GM19324 (cell line): ENCODE data around the gene TOP2B.

ENCODE experiments used
- ATAC-seq: cut with Tn5 transposase; IDR thresholded peaks from one replicate; pipeline ENCODE4 v1.9.1; 2021; ENCODE audit warnings: mild to moderate bottlenecking, moderate library complexity; ENCODE audit not compliant: unreplicated experiment, low FRiP score

Gene TOP2B

DNA sequence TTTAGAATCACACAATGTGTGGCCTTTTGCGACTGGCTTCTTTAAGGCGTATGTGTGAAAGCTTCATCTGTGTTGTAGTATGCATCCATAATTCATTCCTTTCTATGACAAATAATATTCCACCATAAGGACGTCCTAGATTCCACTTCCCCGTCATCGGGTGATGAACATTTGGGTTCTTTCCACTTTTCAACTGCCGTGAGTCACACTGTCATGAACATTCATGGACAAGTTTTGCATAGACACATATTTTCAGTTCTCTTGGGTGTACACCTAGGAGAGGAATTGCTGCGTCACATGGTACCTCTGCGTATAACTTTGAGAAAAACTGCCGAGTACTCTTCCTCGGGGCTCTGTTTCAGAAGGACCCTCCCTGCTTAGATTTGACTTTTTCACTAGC, 97.3 kb downstream of the TOP2B start:
- no peak for ATAC-seq

DNA sequence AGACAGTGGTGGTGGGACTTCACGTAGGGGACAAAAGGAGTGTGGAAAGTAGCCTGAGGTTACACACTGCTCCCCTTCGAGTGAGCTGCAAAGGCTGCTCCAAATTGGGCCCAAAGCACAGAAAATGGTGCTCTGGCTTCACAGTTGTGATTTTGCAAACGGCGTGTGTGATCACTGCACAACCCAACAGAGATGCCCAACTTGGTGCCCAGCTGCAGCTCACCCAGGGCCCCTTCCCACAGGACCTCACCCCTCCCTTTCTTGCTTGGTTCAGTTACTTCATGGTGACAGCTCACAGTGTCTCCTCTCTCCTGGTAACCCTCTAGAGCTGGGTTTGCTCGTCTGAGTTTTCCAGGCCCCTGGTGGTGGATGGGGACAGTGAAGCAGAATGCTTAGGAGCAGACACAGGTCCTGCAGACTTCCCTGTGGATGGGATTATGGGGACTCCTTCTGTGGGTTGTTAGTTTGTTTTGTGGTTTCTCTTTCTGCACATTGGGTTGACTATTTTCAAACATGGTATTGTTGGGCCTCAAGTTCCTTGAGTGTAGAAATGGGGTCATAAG, 98.3 kb downstream of the TOP2B start:
- no peak for ATAC-seq

DNA sequence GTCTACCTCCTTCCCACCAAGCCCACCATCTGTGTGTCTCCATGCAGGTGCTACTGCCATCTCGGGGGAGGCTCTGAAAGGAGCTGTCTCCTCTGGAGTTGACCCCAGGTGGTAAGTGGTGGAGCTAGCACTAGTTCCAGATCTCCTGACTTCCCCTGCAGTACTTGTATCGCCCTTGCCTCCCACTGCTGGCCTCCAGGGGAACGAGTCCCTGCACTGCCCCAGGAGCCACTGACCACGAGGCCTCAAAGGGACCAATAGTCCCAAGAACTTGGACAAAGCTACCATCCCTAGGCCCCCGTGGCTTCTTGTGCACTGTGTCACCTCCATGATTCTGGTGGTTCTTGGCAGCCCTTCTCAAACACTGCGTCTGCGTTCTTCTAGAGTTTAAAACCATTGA, 98.9 kb downstream of the TOP2B start:
- no peak for ATAC-seq

DNA sequence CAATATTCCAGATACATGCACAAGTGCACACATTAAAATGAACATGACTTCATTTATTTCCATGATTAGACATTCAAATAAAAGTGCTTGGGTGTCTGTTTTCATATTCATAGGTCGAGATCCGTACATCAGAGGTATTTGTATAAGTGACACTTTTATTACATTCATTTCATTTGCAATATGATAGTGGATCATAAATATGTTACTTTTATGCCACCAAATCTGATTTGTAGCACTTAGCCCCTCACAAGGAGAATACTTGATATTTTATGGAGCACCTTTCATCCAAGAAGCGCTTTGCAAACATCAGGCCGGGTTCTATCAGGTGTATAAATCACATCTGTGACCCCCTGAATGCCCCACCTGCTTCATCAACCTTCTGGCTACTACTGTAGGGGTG, 100.6 kb downstream of the TOP2B start:
- no peak for ATAC-seq

DNA sequence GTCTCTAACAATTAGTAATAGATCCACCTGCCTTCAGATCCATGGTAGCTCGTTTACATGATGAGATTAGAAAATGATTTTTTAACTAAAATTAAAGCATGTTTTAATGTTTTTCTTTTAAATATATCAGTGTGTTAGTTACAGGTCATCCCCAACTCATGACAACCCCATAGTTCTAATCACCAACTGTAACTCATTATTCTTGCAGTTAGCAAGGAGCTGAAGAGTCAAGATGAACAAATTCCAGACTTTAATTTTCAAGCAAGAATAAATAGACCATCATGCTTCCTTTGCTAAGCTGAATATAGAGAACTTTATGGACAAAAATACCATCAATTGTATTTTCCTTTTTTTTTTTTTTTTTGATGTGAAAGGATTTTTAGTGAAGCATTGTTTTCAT, 101.1 kb downstream of the TOP2B start:
- ATAC-seq, result no peak

DNA sequence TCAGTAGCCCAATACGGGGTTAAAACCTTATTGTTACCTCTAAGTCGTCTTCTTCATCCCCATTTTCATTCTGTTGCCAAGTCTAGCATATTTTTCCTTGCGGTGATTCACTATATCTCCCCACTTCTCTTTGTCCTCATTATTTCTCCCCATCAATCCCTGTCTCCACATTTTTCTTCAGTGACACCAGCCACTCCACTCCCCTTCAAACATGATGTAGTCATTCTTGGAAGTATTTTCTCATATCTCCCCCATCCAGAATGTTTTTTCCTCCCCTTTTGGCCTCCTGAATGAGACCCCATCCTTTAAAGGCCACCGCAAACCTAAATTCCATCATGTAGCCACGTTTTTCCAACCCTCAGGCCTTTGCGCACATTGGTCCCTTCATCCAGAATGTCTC, 105.9 kb downstream of the TOP2B start:
- ATAC-seq, result no peak

DNA sequence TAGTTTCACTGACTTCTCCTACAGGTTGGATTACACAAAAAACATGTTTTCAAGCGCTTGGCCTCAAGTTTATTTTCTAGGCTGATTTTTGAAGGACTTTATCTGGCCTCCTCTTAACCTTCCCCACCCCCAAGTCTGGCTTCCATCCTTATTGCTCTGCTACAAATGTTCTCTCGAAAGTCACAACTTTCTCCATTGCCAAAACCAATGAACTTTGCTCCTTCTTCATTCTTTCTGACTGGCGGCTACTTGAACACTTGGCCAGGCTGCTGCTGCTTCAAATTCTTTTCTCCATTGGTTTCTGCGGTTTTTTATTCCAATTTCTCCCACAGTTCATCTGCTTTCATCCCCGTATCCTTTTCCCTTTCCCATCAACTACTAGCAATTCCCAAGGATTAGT, 106.6 kb downstream of the TOP2B start:
- ATAC-seq, result no peak

DNA sequence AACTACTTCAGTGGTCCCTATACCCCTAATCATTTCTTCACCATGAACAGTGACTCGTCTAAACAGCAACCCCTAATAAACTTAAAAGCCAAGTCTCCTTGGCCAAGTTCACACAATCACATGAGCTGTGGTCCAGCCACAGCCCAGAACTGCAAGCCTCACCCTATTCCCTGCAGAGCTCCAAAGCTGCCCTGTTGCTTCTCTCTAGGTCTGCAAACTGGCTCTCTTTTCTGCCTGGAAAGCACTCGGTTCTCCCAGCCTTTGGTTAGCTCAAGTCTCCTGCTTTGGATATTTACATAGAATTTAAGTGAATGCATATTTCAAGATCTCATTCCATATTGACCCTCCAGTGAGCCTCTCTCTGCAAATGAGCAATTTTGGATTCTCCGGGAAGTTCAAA, 107.0 kb downstream of the TOP2B start:
- ATAC-seq, result no peak

DNA sequence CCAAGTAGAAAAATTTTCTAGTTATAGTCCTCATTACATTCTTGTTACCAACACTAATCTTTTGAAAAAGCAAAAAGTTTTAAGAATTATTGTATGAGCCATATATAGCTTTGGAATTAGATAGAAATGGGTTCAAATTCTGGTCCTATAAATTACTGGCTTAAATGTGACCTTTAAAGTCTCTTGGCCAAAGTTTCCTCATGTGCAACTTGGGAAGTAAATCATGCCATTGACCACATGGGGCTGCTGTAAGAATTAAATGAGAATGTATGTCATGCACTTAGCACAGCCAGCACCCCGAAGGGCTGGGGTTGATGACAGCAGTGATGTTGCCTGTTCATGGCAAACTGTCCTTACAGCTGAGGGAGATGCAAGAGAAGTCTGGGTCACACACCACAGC, 108.3 kb downstream of the TOP2B start:
- no peak for ATAC-seq

DNA sequence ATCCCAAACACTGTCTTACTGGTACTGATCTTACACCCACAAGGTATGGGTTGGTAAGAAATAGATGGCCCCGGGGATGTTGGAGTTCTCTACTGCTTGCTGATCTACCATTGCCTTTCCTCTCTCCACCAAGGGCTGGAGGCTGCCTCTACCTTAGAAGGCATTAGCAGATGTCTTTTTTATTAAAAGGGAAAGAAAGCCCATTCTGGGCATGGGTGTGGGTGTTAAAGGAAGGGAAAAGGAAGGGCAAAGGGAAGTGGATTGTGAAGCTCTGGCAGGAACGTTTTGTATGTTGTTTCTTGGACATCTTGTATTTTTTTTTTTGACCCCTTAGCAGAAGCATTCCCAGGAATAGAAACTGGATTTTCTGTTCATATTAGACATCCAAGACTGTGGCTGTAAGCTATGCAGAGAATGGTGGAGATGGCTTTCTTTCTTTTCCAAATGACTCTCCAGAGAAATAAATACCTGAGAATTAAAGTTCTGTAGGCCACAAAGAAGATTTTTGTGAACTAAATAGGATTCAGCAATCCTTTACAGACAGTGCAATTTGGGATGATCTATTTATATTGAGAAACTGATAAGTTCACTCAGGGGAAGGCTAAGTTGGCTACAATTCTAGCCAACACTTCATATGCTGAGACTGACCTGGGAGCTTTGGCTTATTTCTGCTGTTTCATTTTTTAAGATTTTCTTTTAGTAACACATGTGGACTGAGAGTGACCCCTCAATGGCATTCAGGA, 108.8 kb downstream of the TOP2B start:
- ATAC-seq, result no peak

DNA sequence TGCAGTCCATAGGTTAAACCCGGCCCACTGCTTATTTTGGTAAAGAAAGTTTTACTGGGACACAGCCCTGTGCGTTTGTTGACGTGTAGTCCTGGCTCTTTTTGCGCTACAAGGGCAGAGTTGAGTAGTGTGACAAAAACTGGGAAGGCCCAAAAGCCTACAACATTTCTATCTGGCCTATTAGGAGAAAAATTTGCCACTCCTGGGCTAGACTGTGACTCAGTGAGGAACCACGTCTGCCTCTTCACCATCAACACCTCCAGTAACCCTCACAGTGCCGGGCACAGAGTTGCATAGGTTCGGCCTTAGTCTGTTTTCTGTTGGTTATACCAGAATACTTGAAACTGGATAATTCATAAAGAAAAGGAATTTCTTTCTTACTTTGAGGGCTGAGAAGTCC, 110.3 kb downstream of the TOP2B start:
- ATAC-seq, result no peak

DNA sequence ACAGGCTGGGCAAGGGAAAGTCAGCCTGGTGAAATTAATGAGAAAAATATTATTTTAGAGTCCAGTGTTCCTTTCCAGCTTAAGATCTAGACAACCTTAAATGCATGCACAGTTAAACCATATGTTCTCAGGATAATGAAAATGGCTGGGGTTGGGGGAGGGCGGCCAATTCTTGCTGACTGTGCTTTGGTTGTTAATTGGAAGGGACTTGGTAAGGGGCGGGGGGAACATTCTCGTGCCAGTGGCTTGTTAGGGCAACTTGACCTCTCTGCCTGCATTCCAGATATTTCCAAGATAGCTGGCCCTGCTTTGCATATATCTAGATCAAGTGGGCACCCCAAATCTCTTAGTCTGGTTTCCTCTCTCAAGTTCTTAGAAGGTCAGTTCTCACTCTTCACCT, 112.5 kb downstream of the TOP2B start:
- no peak for ATAC-seq

DNA sequence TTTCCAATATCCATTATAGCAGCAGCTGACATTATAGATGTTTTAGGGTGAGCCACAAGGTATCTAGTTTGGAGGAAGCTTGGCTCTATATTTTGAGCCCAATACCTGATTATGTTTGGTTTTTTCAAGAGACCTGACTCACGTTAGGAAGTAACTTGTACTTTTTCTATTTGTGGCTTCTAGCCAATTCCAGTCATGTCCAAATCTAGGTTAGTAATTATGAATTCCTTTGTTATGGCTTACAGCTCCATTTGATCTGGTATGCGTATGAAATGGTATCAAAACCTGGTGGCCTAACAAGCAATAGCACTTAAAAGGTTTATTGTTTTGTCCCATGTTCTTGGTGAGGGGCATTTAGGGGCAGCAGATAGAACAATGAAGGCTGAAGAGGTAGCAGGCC, 115.9 kb downstream of the TOP2B start:
- ATAC-seq, result no peak

DNA sequence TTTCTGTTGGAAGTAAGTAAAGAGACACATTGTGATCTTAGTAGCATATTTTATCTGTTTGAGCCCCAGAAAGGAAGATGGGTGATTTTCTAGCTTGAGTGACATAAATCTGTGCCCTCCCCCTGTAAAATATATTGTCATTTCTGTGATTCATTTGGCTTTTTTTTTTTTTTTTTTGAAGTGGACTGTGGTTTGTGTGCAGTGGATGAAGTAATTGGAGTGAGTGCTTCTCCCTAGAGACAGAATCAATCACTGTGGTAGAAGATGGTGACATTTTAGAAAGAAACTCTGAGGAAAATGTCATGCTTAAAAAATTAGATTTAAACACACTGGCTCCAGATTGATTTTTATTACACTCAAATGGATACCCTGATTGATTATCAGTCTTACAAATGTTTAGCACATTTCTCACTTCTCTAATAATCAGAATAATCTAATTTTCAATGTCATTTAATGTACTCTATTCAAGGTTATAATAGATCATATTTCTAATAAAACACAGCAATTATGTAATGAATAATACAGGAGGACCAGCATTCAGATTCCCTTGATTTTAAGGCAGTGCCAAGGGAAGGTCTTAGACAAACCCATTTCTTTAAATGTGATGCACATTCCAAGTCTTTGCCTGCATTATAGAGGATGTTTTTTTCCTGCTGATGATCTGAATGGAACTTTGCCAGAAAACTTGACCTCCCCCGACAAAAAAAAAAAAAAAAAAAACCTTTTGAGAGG, 116.6 kb downstream of the TOP2B start:
- no peak for ATAC-seq
